Peyer's patch (tissue), 4 donors: Measurements from ENCODE around the gene DHDH. TPM values are rescaled to one million over a fixed set of nuclear protein-coding genes. Genes with fewer than 3 reads are reported as not detected.

Source experiments
- DNase-seq, 3 donors: peaks; one replicate each; pipeline ENCODE4 v3.0.0-alpha.2; 2017 to 2019
- H3K27ac ChIP-seq, 4 donors: fragments of 200-600 bp; sonication (generic); one replicate each; pipeline ENCODE4 v1.5.1; 2016 to 2019
- H3K27me3 ChIP-seq, 2 donors: fragments of 200-600 bp; sonication (generic); one replicate each; pipeline ENCODE4 v1.5.1; 2019
- H3K36me3 ChIP-seq, 3 donors: fragments of 200-600 bp; sonication (generic); one replicate each; pipeline ENCODE4 v1.5.1; 2016 to 2019
- H3K4me1 ChIP-seq, 4 donors: fragments of 200-600 bp; sonication (generic); one replicate each; pipeline ENCODE4 v1.5.1; 2016 to 2019
- H3K4me3 ChIP-seq, 4 donors: fragments of 200-600 bp; sonication (generic); 1 replicate in 3 of 4; 2 replicates in 1 of 4; pipeline ENCODE4 v1.5.1; 2016 to 2019; ENCODE audit warnings: mild to moderate bottlenecking in 1 of 4
- H3K9me3 ChIP-seq, 4 donors: fragments of 200-600 bp; sonication (generic); one replicate each; pipeline ENCODE4 v1.5.1; 2016 to 2019; ENCODE audit warnings: mild to moderate bottlenecking in 1 of 4
- POLR2A ChIP-seq, 2 donors: fragments of 450-650 bp; IDR thresholded peaks; one replicate each; pipeline ENCODE4 v1.5.1; 2017; ENCODE audit warnings: antibody characterized with exemption in 2 of 2, mild to moderate bottlenecking in 2 of 2, moderate library complexity in 2 of 2
- small RNA-seq, 2 donors: library from RNA; depleted of rRNA; stranded (forward); fragments of <200 nt; gene quantifications; one replicate each; pipeline ENCODE3, GENCODE V24; 2016
- total RNA-seq, 4 donors: library from RNA; depleted of rRNA; stranded (reverse); fragments of >200 nt; gene quantifications; one replicate each; pipeline ENCODE4 v1.1.0, GENCODE V29; 2016
- TF ChIP-seq, protein P1 (sequence below), 6 experiments: fragments of 450-650 bp in 4 of 6; fragments of 200-600 bp in 2 of 6; sonication (generic) in 1 of 6; IDR thresholded peaks; one replicate each; pipeline ENCODE4 v1.5.1; 2017 to 2019; ENCODE audit warnings: antibody characterized with exemption in 6 of 6, mild to moderate bottlenecking in 3 of 6, moderate library complexity in 1 of 6

DHDH gene
- total RNA-seq, 4 donors from 2014 or later, result 14.6 to 55.5 (median 45.9) TPM; not detected in 1

DNA sequence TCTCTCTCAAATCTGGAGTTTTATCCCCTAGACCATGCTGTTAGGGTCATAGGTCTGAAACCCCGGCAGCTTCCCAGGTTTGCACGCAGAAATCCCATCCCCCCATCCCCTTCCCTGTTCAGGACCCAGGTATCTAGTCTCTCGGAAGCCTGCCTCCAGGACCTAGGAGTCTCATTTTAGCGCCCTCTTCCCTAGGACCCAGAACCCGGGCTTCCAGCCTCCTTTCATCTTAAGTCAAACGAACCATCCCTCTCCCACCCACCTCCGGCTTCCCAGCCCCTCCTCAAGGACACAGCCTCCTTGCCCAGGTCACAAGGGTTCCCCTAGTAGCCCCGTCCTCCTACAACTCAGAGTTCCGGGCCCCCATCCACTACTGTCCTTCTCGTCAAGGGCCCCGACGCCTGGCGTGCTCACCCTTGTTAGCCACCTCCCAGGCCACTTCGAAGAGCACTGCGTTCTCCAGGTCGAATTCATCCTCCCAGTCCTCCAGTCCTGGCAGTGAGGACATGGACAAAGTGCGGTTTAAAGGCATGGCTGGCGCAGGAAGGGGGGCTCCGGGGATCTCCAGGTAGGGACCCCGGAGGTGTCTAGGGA lies 59.2 kb downstream of the DHDH start:
- H3K36me3 ChIP-seq, result peaks cover 0 to 16% (median 0%) of the 10 kb centered on the region in 3 donors
- peak overlapping the region; percentile 59 to 89 (median 84) for H3K4me3 ChIP-seq
- no peak for TF ChIP-seq POLR2A (IDR thresholded peaks at IDR 0.05)
- TF ChIP-seq, protein P1, sequence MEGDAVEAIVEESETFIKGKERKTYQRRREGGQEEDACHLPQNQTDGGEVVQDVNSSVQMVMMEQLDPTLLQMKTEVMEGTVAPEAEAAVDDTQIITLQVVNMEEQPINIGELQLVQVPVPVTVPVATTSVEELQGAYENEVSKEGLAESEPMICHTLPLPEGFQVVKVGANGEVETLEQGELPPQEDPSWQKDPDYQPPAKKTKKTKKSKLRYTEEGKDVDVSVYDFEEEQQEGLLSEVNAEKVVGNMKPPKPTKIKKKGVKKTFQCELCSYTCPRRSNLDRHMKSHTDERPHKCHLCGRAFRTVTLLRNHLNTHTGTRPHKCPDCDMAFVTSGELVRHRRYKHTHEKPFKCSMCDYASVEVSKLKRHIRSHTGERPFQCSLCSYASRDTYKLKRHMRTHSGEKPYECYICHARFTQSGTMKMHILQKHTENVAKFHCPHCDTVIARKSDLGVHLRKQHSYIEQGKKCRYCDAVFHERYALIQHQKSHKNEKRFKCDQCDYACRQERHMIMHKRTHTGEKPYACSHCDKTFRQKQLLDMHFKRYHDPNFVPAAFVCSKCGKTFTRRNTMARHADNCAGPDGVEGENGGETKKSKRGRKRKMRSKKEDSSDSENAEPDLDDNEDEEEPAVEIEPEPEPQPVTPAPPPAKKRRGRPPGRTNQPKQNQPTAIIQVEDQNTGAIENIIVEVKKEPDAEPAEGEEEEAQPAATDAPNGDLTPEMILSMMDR (IDR thresholded peaks at IDR 0.05), result no peak
- H3K9me3 ChIP-seq, result no peaks in the 10 kb centered on the region
- peak overlapping the region; percentile 86 to 95 (median 92) for H3K27ac ChIP-seq
- no peaks in the 10 kb centered on the region for H3K27me3 ChIP-seq
- peaks cover 5 to 31% (median 13%) of the 10 kb centered on the region in 4 donors for H3K4me1 ChIP-seq
- peak in 2 of 3 donors; percentile 29 to 53 for DNase-seq

DNA sequence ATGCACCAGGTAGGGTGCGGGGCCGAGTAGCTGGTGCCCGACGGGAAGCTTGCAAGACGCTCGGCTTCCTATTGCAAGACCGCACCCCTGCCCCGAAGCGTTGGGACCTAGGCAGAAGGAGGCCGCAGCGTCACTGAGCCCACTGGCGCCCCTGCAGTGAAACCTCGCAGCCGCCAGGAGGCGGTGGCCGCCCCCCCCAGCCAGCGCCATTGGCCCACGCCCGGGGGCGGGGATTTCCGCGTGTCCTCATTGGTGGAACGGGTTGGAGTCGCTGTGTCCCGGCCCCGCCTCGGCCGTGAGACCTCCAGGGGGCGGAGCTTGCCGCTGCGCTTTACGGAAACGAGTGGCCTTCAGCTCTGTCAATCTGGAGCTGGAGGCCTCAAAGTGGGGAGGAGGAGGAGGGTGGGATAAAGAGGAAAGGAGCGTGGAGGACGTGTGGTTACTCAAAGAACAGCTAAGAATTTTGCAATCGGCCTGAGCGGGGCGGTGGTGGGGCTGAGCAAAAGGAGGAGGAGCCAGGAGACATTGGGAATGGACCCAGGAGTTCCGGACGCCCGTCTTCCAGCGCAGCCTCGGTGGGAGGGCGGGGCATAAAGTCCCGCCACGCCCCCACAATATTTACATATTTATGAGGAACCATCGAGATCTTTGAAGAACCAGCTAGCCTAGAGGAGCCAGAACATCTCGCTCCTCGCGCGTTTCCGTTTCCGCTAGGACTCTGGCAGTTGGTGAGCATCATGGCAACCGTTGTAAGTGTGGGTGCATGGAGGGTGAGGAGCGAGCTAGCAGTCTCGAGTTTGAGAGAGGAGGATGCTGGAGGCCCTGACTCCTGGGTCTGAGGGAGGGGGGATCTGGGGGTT lies 59.9 kb downstream of the DHDH start, which contains the start of the genes GYS1 and RUVBL2:
Gene GYS1 (minus strand): TSS at position 135 of the 860 bp plus-strand sequence. CDS start 197 bp downstream, outside the sequence.
Gene RUVBL2 (plus strand): TSS at position 713 of the 860 bp plus-strand sequence. CDS start 25 bp downstream, at position 738.
- Histone ChIP-seq H3K27me3 (no peaks in the 10 kb centered on the region), H3K4me1 (peaks cover 5 to 31% (median 13%) of the 10 kb centered on the region in 4 donors), H3K36me3 (peaks cover 0 to 12% (median 0%) of the 10 kb centered on the region in 3 donors), H3K9me3 (no peaks in the 10 kb centered on the region), H3K27ac (peak within 1 kb of the TSS; percentile 86 to 95 (median 92)), H3K4me3 (peak within 1 kb of the TSS; percentile 59 to 89 (median 84))
- TF ChIP-seq, protein P1 (IDR thresholded peaks at IDR 0.05), result peak; percentile 98 to 100 (median 99)
- peak; percentile 80 to 87 for TF ChIP-seq POLR2A (IDR thresholded peaks at IDR 0.05)
- DNase-seq, result peak; percentile 99 to 100 (median 100)

DNA sequence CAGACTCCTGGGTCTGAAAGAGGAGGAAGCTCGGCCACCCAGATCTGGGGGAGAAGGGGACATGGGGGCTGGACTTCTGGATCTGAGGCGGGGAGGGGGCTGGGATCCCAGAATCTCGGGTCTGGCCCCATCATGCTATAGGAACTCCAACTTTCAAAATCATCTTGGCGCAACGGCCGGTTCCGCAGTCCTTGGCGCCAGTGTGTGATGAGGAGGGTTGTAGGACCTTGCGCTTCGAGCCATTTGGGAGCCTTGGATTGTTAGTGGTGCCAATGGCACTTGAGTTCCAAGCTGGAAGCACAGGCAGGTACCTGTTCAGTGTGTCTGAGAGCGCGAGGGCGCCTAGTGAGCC lies 60.5 kb downstream of the DHDH start:
- H3K4me1 ChIP-seq, result peaks cover 5 to 31% (median 13%) of the 10 kb centered on the region in 4 donors
- H3K9me3 ChIP-seq, result no peaks in the 10 kb centered on the region
- peaks cover 0 to 8% (median 0%) of the 10 kb centered on the region in 3 donors for H3K36me3 ChIP-seq
- no peaks in the 10 kb centered on the region for H3K27me3 ChIP-seq
- peak overlapping the region; percentile 59 to 89 (median 84) for H3K4me3 ChIP-seq
- peak overlapping the region; percentile 86 to 95 (median 92) for H3K27ac ChIP-seq
- DNase-seq, result no peak
- TF ChIP-seq POLR2A (IDR thresholded peaks at IDR 0.05), result no peak
- TF ChIP-seq, protein P1 (IDR thresholded peaks at IDR 0.05), result no peak

Small RNAs within 50 kb of the gene (small RNA-seq; reads per million reads assigned to genes)
- 0 reads per million in 2 donors for gene AC026803.1

Other genes with a start within 250 kb of the DHDH start
- gene FUT2, start 237.7 kb upstream of the DHDH start, total RNA-seq, result 10 to 100 TPM; 11.6 to 91.6 (median 53.8) TPM
- 1 to 10 TPM in 1 of 4 donors, under 1 TPM in 1, not detected in 2; 0.70 to 1.1 TPM for gene MAMSTR, start 214.0 kb upstream of the DHDH start, total RNA-seq
- 1 to 10 TPM; 1.8 to 6.6 (median 3.4) TPM for gene RASIP1, start 193.1 kb upstream of the DHDH start, total RNA-seq
- gene IZUMO1, start 186.8 kb upstream of the DHDH start, total RNA-seq, result not detected
- gene FUT1, start 181.1 kb upstream of the DHDH start, total RNA-seq, result 1 to 10 TPM in 1 of 4 donors, under 1 TPM in 3; 0.38 to 1.2 (median 0.68) TPM
- not detected for gene FGF21, start 178.2 kb upstream of the DHDH start, total RNA-seq
- gene BCAT2, start 122.7 kb upstream of the DHDH start, total RNA-seq, result 10 to 100 TPM; 22.4 to 53.6 (median 30.2) TPM
- 1 to 10 TPM in 3 of 4 donors, not detected in 1; 2.0 to 8.8 (median 2.8) TPM for gene HSD17B14, start 97.2 kb upstream of the DHDH start, total RNA-seq
- gene PLEKHA4, start 65.1 kb upstream of the DHDH start, total RNA-seq, result 10 to 100 TPM in 1 of 4 donors, 1 to 10 TPM in 3; 2.8 to 38.8 (median 5.9) TPM
- 100 to 1,000 TPM in 2 of 4 donors, 10 to 100 TPM in 2; 39.2 to 198 (median 80.3) TPM for gene PPP1R15A, start 61.3 kb upstream of the DHDH start, total RNA-seq
- gene TULP2, start 35.0 kb upstream of the DHDH start, total RNA-seq, result not detected
- gene NUCB1, start 33.4 kb upstream of the DHDH start, total RNA-seq, result 100 to 1,000 TPM; 154 to 506 (median 444) TPM
- gene BAX, start 21.2 kb downstream of the DHDH start, total RNA-seq, result 100 to 1,000 TPM in 3 of 4 donors, 10 to 100 TPM in 1; 71.0 to 138 (median 104) TPM
- 1,000 to 10,000 TPM; 5,249 to 9,852 (median 6,180) TPM for gene FTL, start 31.6 kb downstream of the DHDH start, total RNA-seq
- gene GYS1, start 59.6 kb downstream of the DHDH start, total RNA-seq, result 10 to 100 TPM; 24.8 to 61.8 (median 44.0) TPM
- gene RUVBL2, start 60.2 kb downstream of the DHDH start, total RNA-seq, result 100 to 1,000 TPM in 1 of 4 donors, 10 to 100 TPM in 3; 34.2 to 111 (median 42.8) TPM
- 10 to 100 TPM in 1 of 4 donors, not detected in 3; 15.8 TPM for gene LHB, start 83.4 kb downstream of the DHDH start, total RNA-seq
- gene CGB3, start 90.6 kb downstream of the DHDH start, total RNA-seq, result not detected
- not detected for gene CGB2, start 98.2 kb downstream of the DHDH start, total RNA-seq
- gene CGB1, start 103.2 kb downstream of the DHDH start, total RNA-seq, result not detected
- gene CGB5, start 110.1 kb downstream of the DHDH start, total RNA-seq, result not detected
- not detected for gene CGB8, start 115.4 kb downstream of the DHDH start, total RNA-seq
- gene CGB7, start 124.0 kb downstream of the DHDH start, total RNA-seq, result not detected
- gene NTF4, start 131.1 kb downstream of the DHDH start, total RNA-seq, result not detected
- gene KCNA7, start 139.0 kb downstream of the DHDH start, total RNA-seq, result not detected
- 100 to 1,000 TPM; 240 to 520 (median 395) TPM for gene SNRNP70, start 151.8 kb downstream of the DHDH start, total RNA-seq
- 10 to 100 TPM in 3 of 4 donors, not detected in 1; 13.5 to 29.4 (median 18.0) TPM for gene LIN7B, start 180.7 kb downstream of the DHDH start, total RNA-seq
- gene C19orf73, start 185.4 kb downstream of the DHDH start, total RNA-seq, result 1 to 10 TPM in 3 of 4 donors, not detected in 1; 3.6 to 6.1 (median 4.6) TPM
- gene PPFIA3, start 185.8 kb downstream of the DHDH start, total RNA-seq, result 10 to 100 TPM; 12.7 to 24.8 (median 16.4) TPM
- gene HRC, start 221.7 kb downstream of the DHDH start, total RNA-seq, result under 1 TPM in 3 of 4 donors, not detected in 1; 0.35 to 0.76 (median 0.67) TPM
- gene TRPM4, start 224.1 kb downstream of the DHDH start, total RNA-seq, result 100 to 1,000 TPM; 228 to 419 (median 258) TPM